H1 (cell line): ENCODE measurements around the gene NDFIP2. TPM values are rescaled to one million over a fixed set of nuclear protein-coding genes. Genes with fewer than 3 reads are reported as not detected.

ENCODE experiments used
- CTCF ChIP-seq, 3 experiments: IDR thresholded peaks; 1 replicate in 2 of 3; 2 replicates in 1 of 3; pipeline versions ENCODE4 v1.5.1 to v1.6.1; 2011; ENCODE audit warnings: low read length in 3 of 3, mild to moderate bottlenecking in 3 of 3, inconsistent platforms in 2 of 3, low read depth in 1 of 3, moderate library complexity in 1 of 3; ENCODE audit not compliant: insufficient read depth in 1 of 3; ENCODE audit errors: control extremely low read depth in 1 of 3
- polyA plus RNA-seq, 7 experiments: library from polyadenylated mRNA; depleted of rRNA in 3 of 7; stranded (reverse) in 5 of 7; unstranded in 2 of 7; fragments of >200 nt in 5 of 7; fragments of 200-250 nt in 2 of 7; gene quantifications; 1 replicate in 5 of 7; 2 replicates in 1 of 7; 4 replicates in 1 of 7; pipeline versions ENCODE4 v1.2.1 to v1.2.3, GENCODE V29; 2011 to 2013; ENCODE audit warnings: missing spikeins in 2 of 7, mixed read lengths in 2 of 7
- total RNA-seq: library from RNA; stranded (reverse); fragmentation: NEBNext Ultra II Directional; extraction: Animal tissue kit (Norgen Biotek cat#: 25700); gene quantifications from 2 replicates; pipeline ENCODE4 v1.2.1, GENCODE V29; 2021

The NDFIP2 gene
- total and polyA plus RNA-seq, 2 of the 8 experiments (the other 6 are each of a cell fraction or from before 2014, with no cell fraction given) = 11.1 to 32.9 TPM

DNA sequence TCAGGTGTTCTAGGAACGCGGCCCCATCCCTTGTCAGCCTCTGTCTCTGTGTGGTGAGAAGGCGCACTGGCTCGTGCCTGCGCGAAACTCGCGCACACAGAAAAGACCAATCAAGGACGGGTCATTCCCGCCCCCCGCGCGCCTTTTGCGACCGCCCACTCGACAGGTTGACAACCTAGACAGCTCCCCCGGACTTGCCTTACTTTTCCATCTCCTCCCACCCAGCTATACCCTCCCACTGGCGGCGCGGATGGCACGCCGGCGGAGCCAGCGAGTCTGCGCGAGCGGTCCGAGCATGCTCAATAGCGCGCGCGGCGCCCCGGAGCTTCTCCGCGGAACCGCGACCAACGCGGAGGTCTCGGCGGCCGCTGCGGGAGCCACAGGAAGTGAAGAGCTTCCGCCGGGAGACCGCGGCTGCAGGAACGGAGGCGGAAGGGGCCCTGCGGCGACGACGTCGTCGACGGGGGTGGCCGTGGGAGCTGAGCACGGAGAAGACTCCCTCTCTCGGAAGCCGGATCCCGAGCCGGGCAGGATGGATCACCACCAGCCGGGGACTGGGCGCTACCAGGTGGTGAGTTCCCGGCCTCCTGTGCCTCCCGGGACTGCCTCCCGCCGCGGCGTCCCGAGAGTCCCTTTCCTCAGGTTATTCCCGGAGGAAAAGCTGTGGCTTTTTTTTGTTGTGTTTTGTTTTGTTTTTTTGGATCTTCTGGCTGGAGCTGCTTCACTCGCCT is at the start of gene NDFIP2 (continued):
- no peak for TF ChIP-seq CTCF (IDR thresholded peaks at IDR 0.05; ENCODE audit: control extremely low read depth in 1 of 3, insufficient read depth in 1 of 3, low read depth in 1 of 3, low read length in 3 of 3)
